ENCODE data around the gene ZSCAN32. TPM values are rescaled to one million over a fixed set of nuclear protein-coding genes. Genes with fewer than 3 reads are reported as not detected.

The ZSCAN32 gene
- total RNA-seq, 1 experiment from 2014 or later: 16.4 TPM

DNA sequence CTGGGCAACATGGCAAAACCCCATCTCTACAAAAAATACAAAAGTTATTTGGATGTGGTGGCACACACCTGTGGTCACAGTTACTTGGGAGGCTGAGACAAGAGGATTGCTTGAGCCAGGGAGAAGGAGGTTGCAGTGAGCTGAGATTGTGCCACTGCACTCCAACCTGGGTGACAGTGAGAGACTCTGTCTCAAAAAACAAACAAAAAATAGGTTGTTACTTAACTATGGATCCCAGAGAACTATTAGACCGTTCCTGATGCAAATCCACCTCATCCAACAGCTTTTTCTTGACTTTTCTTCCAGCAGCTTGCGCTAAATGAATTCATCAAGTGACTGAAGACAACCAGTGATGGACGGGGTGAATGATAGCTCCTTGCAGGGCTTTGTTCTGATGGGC, 45.2 kb downstream of the ZSCAN32 start, which contains the start of gene OR2C1:
Gene OR2C1, plus strand, starts transcription at position 301 of the 400 bp plus-strand sequence. Its CDS starts 52 bp downstream, at position 353.
- Histone ChIP-seq H3K9me2 (ENCODE audit: insufficient read depth) (no peaks in the 10 kb centered on the region; the same call in 1 of the 2 replicates), H3K4me3 (no peak within 1 kb of the TSS), H3K9me3 (ENCODE audit: insufficient read depth, low read depth) (no peaks in the 10 kb centered on the region), H3K79me2 (ENCODE audit: low read depth) (no peaks in the 10 kb centered on the region), H3K36me3 (ENCODE audit: low read depth) (no peaks in the 10 kb centered on the region), H3K4me2 (no peak within 1 kb of the TSS), H3K27me3 (ENCODE audit: insufficient read depth, low read depth) (peaks cover 82% of the 10 kb centered on the region), H4K20me1 (ENCODE audit: insufficient read depth) (no peaks in the 10 kb centered on the region), H3K27ac (no peak within 1 kb of the TSS), H3K4me1 (replicated peaks; ENCODE audit: insufficient read depth) (no peaks in the 10 kb centered on the region), H3F3A (ENCODE audit: insufficient read depth, low read depth) (no peaks in the 10 kb centered on the region), H2AFZ (no peak within 1 kb of the TSS)
- CTCF ChIA-PET: no interaction called here
- no peak for TF ChIP-seq EZH2 (IDR thresholded peaks at IDR 0.05; ENCODE audit: low read depth)
- TF ChIP-seq, protein P1, sequence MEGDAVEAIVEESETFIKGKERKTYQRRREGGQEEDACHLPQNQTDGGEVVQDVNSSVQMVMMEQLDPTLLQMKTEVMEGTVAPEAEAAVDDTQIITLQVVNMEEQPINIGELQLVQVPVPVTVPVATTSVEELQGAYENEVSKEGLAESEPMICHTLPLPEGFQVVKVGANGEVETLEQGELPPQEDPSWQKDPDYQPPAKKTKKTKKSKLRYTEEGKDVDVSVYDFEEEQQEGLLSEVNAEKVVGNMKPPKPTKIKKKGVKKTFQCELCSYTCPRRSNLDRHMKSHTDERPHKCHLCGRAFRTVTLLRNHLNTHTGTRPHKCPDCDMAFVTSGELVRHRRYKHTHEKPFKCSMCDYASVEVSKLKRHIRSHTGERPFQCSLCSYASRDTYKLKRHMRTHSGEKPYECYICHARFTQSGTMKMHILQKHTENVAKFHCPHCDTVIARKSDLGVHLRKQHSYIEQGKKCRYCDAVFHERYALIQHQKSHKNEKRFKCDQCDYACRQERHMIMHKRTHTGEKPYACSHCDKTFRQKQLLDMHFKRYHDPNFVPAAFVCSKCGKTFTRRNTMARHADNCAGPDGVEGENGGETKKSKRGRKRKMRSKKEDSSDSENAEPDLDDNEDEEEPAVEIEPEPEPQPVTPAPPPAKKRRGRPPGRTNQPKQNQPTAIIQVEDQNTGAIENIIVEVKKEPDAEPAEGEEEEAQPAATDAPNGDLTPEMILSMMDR (conservative IDR thresholded peaks at IDR 0.05): no peak
- intact Hi-C loops (cut with micrococcal nuclease; ENCODE audit: unreplicated experiment): no loop called here
- no TSS peak for BruUV-seq (replicated peaks)
- no peak for DNase-seq
- POLR2A ChIA-PET (ENCODE audit: unreplicated experiment): no interaction called here

DNA sequence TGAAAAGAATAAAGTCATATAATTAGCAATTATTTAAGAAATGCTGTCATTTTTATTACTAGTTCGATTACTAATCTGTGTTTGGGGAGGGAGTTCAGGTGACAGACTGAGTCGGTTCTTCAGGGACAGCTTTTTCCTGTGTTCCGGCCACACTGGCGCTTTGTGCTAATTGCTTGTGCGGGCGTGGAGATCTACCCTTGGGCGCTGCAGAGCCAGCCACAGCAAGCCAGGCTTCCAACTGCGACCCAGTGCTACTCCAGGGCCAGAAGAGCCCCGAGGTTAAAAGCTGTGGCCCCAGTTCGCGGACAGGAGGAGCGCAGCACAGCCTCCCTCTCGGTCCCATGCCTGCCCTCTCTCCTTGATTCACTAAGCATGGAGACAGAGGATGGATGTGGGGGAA, 51.6 kb downstream of the ZSCAN32 start:
- Histone ChIP-seq H3K79me2 (ENCODE audit: low read depth) (no peaks in the 10 kb centered on the region), H3F3A (ENCODE audit: insufficient read depth, low read depth) (no peaks in the 10 kb centered on the region), H3K4me2 (no peak overlapping the region), H3K4me3 (no peak overlapping the region), H3K27ac (no peak overlapping the region), H3K9me3 (ENCODE audit: insufficient read depth, low read depth) (no peaks in the 10 kb centered on the region), H3K36me3 (ENCODE audit: low read depth) (no peaks in the 10 kb centered on the region), H2AFZ (no peak overlapping the region), H3K9me2 (ENCODE audit: insufficient read depth) (no peaks in the 10 kb centered on the region), H3K27me3 (ENCODE audit: insufficient read depth, low read depth) (peaks cover 64% of the 10 kb centered on the region), H4K20me1 (ENCODE audit: insufficient read depth) (no peaks in the 10 kb centered on the region), H3K4me1 (replicated peaks; ENCODE audit: insufficient read depth) (no peaks in the 10 kb centered on the region)
- no peak for DNase-seq
- intact Hi-C loops (cut with micrococcal nuclease; ENCODE audit: unreplicated experiment): no loop called here
- BruUV-seq (replicated peaks): no TSS peak
- TF ChIP-seq EZH2 (IDR thresholded peaks at IDR 0.05; ENCODE audit: low read depth): no peak
- TF ChIP-seq, protein P1 (conservative IDR thresholded peaks at IDR 0.05): no peak
- ChIA-PET CTCF (no interaction called here), POLR2A (ENCODE audit: unreplicated experiment) (interaction anchor here (0.6 kb wide), 1 partner anchor 558 kb away, joined by 9 read pairs; no protein-coding TSS in a partner anchor)

DNA sequence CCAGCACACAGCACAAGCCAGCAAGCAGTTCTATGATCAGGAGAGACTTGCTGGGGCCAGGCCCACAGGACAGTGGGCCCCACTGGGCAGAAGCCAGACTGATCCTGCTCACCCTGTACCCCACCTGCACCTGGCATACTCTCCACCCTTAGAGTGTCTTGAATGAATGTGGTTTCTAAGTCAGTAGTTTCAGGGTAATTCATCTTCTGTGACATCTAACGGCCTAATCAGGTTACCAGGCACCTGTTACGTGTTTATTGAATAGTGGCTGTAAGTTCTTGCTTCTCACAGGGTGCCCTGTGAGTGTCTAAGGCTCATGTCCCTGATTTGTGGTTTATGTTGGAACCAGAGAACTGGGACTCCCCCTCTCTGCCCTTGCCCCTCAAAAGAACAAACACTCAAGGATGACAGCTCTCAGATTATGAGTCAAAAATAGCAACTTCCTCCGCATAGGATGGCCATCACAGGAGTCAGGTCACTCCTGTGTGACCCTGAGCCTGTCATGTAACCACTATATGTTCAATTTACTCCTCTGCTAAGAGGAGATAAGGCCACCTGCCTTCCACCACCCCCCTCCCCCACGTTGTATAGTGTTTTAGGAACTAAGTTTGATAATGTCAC, 52.1 kb downstream of the ZSCAN32 start:
- Histone ChIP-seq H2AFZ (no peak overlapping the region), H3K9me3 (ENCODE audit: insufficient read depth, low read depth) (no peaks in the 10 kb centered on the region), H3K27me3 (ENCODE audit: insufficient read depth, low read depth) (peaks cover 64% of the 10 kb centered on the region), H3F3A (ENCODE audit: insufficient read depth, low read depth) (no peaks in the 10 kb centered on the region), H3K9me2 (ENCODE audit: insufficient read depth) (no peaks in the 10 kb centered on the region), H3K4me3 (no peak overlapping the region), H3K27ac (no peak overlapping the region), H3K79me2 (ENCODE audit: low read depth) (no peaks in the 10 kb centered on the region), H4K20me1 (ENCODE audit: insufficient read depth) (no peaks in the 10 kb centered on the region), H3K4me1 (replicated peaks; ENCODE audit: insufficient read depth) (no peaks in the 10 kb centered on the region), H3K36me3 (ENCODE audit: low read depth) (no peaks in the 10 kb centered on the region), H3K4me2 (no peak overlapping the region)
- no TSS peak for BruUV-seq (replicated peaks)
- POLR2A ChIA-PET (ENCODE audit: unreplicated experiment): no interaction called here
- DNase-seq: no peak
- CTCF ChIA-PET: no interaction called here
- no peak for TF ChIP-seq EZH2 (IDR thresholded peaks at IDR 0.05; ENCODE audit: low read depth)
- TF ChIP-seq, protein P1 (conservative IDR thresholded peaks at IDR 0.05): no peak
- intact Hi-C loops (cut with micrococcal nuclease; ENCODE audit: unreplicated experiment): no loop called here

Data from PC-9 (cell line).